ENCODE measurements around the gene PGRMC2.

The PGRMC2 gene

DNA sequence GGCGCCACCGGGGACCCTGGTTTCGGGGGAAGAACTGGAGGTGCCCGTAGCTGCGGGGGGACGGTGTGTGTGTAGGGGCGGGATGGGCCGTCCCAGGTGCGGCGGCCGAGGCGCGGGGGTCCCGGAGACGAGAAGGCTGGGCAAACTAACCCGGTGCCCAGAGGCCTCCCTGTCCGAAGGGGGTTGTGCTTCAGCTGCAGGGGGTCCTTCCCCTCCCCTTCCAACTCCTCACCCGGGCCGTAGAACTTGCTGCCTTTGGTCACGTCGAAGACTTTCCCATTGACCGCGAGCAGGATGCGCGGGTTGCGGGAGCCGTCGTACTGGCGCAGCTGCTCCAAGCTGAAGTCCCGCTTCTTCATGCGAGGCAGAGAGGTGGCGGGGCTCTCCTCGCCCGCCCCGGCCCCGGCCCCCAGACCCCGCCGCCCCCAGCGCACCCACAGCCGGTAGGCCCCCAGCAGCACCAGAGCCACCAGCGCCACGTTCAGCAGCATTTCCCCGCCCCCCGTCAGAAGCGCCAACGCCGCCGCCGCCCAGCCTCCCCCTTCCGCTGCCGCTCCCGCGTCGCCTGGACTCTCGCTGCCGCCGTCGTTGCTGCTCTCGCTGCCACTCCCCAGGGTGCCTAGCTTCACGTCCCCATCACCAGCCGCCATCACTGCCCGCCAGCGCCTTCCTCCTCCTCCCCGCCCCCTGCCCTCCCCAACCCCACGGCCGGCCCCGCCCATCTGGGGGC lies at the start of gene PGRMC2:
TSS of gene PGRMC2 (minus strand) at position 673 of the 730 bp plus-strand sequence. CDS start at position 650, 23 bp downstream.
- DNase-seq: peak; percentile 3 to 4

GRCh38 chr4:128335541-128335940 lies 47.9 kb upstream of the PGRMC2 start:
- DNase-seq: no peak

DNA sequence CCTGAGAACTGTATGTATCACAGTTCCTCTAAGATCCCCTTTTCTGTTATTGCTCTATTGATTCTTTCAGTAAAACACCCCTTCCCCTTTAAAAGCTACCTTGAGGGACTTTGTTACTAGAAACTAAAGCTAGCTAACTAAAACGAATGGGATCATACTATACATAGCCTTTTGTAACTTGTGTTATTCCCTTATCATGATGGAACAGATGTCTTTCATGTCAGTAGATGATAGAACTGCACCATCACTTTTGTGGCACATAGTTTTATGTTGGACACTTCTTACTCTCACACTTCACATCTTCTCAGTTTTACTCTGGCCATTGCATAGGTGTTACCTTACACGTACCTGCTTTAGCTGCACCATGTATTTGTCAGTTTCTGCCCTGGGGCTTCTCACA lies 46.6 kb upstream of the PGRMC2 start:
- no peak for DNase-seq

- DNase-seq: no peak
Observed at GRCh38 chr4:128333309-128334018, 45.9 kb upstream of the PGRMC2 start.

GRCh38 chr4:128332081-128332480 lies 44.5 kb upstream of the PGRMC2 start:
- DNase-seq: no peak

GRCh38 chr4:128329638-128330037 lies 42.0 kb upstream of the PGRMC2 start:
- no peak for DNase-seq

DNA sequence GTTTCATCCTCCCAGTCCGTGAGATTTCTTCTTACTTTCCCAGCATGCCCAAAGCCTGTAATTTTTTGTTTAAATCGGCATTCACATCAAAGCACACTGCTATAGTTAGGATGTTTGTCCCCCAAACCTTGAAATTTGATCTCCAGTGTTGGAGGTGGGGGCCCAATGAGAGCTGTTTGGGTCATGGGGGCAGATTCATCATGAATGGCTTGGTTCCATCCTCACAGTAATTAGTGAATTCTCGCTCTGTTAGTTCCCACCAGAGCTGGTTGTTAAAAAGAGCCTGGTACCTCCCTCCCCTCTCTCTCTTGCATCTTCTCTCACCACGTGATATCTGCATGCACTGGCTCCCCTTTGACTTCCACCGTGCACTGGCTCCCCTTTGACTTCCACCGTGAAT lies 40.5 kb upstream of the PGRMC2 start:
- no peak for DNase-seq

GRCh38 chr4:128323401-128323800 lies 35.8 kb upstream of the PGRMC2 start:
- no peak for DNase-seq

DNA sequence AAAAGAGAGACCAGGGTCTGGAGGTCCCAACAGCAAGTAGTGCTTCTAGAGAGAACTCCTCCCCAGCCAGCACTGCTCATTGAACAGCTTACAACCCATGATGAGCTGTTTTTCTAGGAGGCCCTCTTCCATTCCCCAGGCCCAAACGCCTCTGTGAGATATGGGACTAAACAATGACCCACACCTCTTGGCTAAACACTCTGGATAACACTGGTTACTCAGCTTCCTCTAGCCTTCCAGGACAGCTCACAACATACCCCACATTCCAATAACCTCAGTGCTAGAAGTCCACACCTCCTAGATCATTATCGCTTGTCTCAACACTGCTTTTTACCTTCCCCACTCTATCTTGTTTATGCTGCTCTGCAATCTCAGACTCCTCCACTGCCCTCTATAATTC lies 35.4 kb upstream of the PGRMC2 start:
- DNase-seq: no peak

DNA sequence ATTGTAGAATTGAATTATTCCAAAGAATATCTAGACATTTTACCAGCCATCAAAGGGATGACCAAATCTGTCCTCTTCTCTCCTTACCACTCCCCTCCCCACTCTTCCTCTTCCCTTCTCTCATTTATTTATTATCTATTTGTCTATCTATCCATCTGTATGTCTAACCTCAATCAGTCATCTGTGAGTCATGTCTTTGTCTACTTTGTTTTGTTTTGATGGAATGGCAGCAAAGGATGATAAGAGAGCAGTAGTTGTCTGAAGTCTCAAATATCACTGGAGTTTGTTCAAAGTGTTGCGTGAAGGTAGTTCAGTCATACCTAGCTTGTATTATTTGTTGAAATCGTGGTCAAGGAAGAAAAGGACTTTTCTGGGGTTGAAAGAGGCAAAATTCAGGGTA lies 34.7 kb upstream of the PGRMC2 start:
- DNase-seq: no peak

DNA sequence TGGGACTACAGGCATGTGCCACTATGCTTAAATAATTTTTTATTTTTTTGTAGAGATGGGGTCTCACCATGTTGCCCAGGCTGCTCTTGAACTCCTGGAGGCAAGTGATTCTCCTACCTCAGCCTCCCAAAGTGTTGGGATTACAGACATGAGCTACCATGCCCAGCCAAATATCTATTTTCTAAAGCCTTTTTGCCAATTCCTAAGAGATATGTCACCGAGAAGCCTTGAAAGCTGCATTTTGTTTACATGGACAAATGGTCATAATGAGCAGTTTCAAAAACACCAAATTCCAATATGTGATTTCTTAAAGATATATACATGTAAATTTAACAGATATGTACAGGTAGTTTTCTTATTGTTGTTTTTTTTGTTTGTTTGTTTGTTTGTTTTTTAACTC lies 33.0 kb upstream of the PGRMC2 start:
- DNase-seq: no peak

DNA sequence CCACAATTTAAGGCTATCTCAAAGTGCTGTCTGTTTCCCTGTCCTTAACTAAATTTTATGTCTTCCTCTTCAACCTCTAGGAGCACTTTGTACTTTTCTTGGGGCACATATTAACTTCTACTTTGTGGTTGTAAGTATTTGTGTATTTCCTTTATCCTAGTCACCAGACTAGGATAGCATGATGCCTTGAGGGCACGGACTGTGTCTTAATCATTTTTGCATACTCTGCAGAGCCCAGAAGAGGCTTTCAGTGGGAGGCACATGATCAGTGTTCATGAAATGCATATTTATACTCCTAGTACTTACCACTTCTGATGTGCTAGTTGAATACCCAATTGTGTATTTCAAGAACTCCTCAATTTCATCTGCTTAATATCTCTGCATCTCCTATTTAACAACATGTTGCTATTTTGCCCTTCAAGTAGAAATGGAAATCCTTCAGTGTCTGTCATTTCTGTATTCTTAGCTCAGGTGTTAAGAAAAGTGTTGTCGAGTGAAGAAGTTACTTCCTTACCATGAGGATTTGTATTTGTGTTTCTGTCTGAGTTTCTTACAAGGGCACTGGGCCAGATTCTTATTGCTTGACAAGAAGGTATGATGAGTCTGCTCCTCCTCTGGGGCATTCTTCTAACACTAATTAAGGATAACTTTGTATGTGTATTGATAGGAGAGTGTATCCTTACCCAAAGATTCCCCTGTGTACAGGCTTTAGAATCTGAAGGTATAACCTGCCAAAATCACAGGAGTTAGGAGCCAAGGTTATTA lies 28.3 kb upstream of the PGRMC2 start:
- DNase-seq: no peak

DNA sequence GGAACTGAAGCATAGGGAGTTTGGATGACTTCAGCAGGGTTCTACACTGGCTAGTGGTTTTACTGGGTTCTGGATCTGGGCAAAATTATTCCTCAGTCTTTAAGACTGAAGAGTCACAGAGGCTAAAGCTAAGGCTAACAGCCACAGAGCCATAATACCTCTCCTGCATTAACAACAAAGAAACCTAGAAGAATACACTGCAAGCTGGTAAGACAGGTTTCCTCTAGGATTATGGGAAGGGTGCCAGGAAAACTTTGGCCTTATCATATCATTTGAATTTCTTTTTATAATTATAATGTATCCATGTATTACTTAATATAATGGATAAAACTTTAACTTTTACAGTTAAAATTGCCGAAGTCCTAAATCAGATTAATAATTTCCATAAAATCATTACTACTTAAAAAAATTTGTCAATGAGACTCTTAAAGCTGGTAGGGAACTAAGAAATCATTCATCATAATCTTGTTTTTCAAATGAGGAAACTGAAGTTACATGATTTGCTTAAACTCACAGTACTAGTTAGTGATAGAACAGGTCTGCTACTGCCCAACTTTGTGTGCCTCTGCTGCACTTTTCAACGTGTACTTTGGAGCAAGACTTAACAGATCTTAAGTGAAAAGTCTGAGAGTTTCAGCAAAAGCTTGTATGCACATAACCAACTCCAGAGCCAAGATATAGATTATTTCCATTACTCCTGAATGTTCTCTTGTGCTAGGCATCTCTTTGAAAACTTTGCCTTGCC lies 24.2 kb upstream of the PGRMC2 start:
- DNase-seq: no peak

GRCh38 chr4:128310266-128310697 lies 22.7 kb upstream of the PGRMC2 start:
- no peak for DNase-seq

GRCh38 chr4:128309585-128309984 lies 22.0 kb upstream of the PGRMC2 start:
- no peak for DNase-seq

GRCh38 chr4:128308986-128309385 lies 21.4 kb upstream of the PGRMC2 start:
- DNase-seq: no peak

DNA sequence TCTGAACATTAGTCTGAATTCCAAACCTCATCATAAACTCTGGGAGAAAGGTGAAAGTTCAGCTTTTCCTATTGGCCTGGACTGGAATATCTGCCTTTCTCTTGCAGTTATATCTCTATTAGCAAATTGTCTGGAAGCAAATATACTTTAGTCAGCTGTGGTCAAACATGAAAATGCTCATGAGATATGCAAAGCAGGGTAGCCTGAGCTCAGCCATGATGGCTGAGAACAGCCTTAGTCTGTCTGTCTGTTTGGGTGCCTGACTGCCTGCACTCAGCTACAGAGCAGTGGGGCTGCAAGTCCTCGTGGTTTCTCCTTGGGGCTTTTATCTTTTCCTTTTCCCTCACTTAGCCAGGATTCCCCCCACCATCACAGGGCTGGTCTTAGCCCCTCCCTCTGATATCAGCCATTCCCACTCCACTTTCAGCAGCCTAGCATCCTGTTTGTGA lies 19.5 kb upstream of the PGRMC2 start:
- DNase-seq: no peak

DNA sequence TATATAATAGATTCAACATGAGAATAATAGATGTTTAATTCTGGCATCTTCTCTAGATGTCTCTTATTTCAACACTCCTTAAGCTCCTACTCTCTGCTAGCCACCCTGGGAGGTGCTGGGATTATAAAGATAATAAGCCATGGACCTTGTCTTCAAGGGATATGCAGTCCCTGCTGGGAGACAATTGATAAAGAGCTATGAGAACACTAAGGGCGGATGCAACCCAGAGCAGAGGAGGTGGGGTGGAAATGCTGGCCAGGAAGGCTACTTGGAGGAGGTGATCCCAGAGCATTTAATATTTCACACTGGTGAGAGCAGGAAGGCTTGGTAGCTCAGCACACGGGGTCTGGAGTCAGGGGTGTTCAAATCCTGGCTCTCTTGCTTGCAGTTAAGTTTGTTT lies 18.3 kb upstream of the PGRMC2 start:
- DNase-seq: no peak

DNA sequence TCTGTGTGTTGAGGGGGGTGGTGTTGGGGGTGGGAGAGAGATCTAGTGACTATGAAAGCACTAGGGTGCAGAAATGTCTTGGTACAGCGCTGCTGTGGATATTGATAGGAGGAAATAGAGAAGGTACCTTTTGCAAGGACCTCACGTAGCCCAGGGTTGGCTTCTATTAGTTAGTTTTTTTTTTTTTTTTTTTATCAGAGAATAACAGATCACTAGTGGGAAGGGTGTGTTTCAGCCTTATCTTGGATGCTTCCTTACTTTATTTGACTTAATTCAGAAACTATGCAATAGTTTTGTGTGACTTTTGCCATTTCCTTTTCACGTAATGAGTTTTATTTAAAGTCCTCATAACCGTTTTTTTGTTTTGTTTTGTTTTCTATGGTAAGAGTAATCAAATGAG lies 16.4 kb upstream of the PGRMC2 start:
- DNase-seq: no peak

DNA sequence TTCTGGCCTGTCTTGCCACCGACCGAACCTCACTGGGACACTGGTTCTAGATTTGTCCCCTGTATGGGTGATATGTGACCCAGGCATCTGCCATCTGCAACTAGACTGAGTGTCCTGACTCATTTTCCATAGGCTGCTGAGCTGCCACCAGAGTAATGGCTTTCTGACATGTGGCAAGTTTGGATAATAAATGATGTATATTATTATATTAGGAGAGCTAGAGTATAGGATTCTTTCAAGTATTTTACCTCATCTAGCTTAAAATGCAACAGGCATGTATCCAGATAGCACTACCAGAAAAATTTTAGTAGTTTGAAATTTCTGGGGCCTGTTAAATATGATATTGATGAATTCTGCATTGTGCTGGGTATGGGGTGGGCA lies 15.8 kb upstream of the PGRMC2 start:
- DNase-seq: no peak

DNA sequence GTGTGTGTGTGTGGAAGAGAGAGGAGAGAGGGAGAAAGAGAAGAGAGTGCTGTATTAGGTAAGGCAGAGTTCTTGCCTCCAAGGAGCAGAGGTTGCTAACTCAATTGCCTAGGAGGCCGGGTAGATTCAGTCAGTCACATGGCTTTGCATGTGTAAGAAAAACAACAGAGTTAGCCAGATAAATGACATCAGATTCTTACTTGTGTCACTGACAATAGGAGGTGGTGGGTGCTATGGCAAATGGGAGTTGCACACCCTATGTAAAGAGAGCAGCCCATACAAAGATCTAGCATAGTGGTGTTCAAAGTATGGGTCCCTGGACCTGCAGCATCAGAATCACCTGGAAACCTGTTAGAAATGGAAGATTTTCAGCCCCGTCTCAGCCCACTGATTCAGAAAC lies 14.4 kb upstream of the PGRMC2 start:
- no peak for DNase-seq

DNA sequence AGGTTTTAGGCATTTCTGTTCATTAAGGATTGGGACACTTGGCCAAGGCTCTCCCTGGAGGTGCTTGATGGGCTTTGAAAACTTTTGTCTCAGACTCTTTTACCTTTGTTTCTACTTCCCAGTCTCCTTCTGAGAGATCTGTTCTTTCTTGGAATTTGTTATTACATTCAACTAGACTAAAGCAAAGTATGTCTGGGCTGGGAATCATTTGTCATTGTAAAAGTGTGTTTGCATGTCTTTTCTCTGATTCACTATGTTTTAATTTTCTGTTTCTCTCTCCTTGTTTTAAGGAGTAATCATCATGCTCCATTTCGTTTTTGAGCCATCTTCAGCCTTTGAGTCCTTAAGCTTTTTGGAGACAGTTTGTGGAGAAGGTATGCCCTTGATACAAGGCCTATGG lies 12.2 kb upstream of the PGRMC2 start:
- DNase-seq: no peak

DNA sequence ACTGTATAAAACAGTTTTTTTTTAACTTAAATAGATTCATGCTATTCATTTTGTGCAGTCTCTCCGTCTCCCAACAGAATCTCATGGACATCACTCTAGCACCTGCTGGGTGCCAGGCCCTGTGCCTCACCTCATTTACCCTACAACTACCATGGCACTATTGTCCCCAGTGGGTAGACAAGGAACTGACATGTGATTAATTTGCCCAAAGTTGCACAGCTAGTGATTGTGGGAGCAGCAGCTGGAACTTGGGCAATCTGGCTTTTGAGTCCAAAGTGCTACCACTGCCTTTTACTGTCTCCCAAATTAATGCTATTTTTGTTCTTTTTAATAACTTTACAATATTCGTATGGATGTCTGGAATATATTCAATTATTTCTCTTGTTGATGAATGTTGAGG lies 11.2 kb upstream of the PGRMC2 start:
- DNase-seq: no peak

All from activated CD4-positive, alpha-beta T cell treated with anti-CD3 and anti-CD28 coated beads, Interleukin-2, amount 50 U/mL, for 4 hours (primary cell).